GM19438 (cell line): Measurements from ENCODE around the gene LYSMD2.

Source experiments
- ATAC-seq: cut with Tn5 transposase; IDR thresholded peaks from one replicate; pipeline ENCODE4 v1.9.1; 2021; ENCODE audit warnings: low read depth; ENCODE audit not compliant: unreplicated experiment

LYSMD2 gene

DNA sequence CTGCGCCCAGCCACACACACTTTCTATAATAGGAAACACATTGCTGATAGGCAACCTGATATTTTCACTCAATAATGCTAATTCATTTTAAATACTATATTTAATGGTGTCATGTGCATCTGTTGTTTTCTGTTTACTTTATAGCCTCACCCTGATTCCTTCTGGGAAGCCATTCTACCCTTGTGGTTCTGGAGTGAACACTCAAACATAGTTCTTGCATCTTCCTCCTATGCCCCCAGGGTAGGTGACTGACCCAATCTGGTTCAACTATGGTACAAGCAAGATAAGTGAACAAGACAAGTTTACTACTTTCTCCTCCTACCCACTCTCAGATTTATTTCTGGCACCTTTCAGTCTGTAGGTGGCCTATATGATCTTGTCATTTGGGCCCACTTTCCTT lies 60.4 kb downstream of the LYSMD2 start:
- no peak for ATAC-seq

- no peak for ATAC-seq
These were observed 62.2 kb downstream of the LYSMD2 start for GRCh38 chr15:51675234-51675633.
